Measurements from ENCODE around the gene PRKG2. TPM values are rescaled to one million over a fixed set of nuclear protein-coding genes. Genes with fewer than 3 reads are reported as not detected.

PRKG2 gene
- total and polyA plus RNA-seq, 7 donors, result 0.01 to 0.28 TPM; not detected in 5

DNA sequence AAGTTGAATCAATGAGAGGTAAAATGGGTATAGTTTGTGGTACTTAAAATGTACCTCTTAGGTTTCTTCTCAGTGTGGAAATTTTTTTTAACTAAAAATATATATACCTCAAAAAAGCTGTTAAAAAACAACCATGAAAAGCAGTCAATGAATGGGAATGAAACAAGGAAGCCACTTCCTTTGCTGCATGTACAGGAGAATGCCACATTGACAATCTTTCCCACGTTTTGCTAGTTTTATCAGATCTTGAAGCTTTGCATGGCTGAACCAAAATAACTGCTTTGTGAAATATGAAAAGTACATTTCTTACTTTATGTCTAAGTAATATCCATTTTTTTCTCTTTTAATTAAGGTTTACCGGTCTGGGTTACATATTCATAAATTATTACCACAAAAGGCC, 71.8 kb downstream of the PRKG2 start:
- Histone ChIP-seq H3K4me3 (no peak overlapping the region), H3K4me1 (no peaks in the 10 kb centered on the region), H3K27ac (no peak overlapping the region), H3K27me3 (ENCODE audit: insufficient read depth in 3 of 3, low read length in 2 of 3) (no peaks in the 10 kb centered on the region), H3K9me3 (no peaks in the 10 kb centered on the region), H3K36me3 (ENCODE audit: insufficient read depth in 1 of 2, low read depth in 1 of 2) (no peaks in the 10 kb centered on the region)
- 63 to 74% (median 67%) methylated on average over 2 of the region's 2 CpGs for WGBS, 3 donors
- no peak for TF ChIP-seq CTCF (IDR thresholded peaks at IDR 0.05)
- intact Hi-C loops (cut with DNase I), result no loop called here
- ATAC-seq (no peak), DNase-seq (no peak)

- Histone ChIP-seq H3K36me3 (ENCODE audit: insufficient read depth in 1 of 2, low read depth in 1 of 2) (no peaks in the 10 kb centered on the region), H3K27ac (no peak overlapping the region), H3K9me3 (no peaks in the 10 kb centered on the region), H3K27me3 (ENCODE audit: insufficient read depth in 3 of 3, low read length in 2 of 3) (no peaks in the 10 kb centered on the region), H3K4me1 (no peaks in the 10 kb centered on the region), H3K4me3 (no peak overlapping the region)
- intact Hi-C loops (cut with DNase I), result no loop called here
- ATAC-seq (no peak), DNase-seq (no peak)
- WGBS, 3 donors, result 34 to 38% (median 37%) methylated on average over 7 of the region's 7 CpGs
- no peak for TF ChIP-seq CTCF (IDR thresholded peaks at IDR 0.05)
Measured at GRCh38 chr4:81142744-81143143, 72.3 kb downstream of the PRKG2 start.

GRCh38 chr4:81137894-81138293, 77.1 kb downstream of the PRKG2 start:
- ATAC-seq (no peak), DNase-seq (no peak)
- no peaks in the 10 kb centered on the region for H3K27me3 ChIP-seq (ENCODE audit: insufficient read depth in 3 of 3, low read length in 2 of 3)
- intact Hi-C loops (cut with DNase I), result no loop called here
- H3K36me3 ChIP-seq (ENCODE audit: insufficient read depth in 1 of 2, low read depth in 1 of 2), result no peaks in the 10 kb centered on the region
- no peaks in the 10 kb centered on the region for H3K4me1 ChIP-seq
- H3K27ac ChIP-seq, result no peak overlapping the region
- no peak overlapping the region for H3K4me3 ChIP-seq
- no peaks in the 10 kb centered on the region for H3K9me3 ChIP-seq
- 85 to 95% (median 90%) methylated on average over 4 of the region's 4 CpGs for WGBS, 3 donors
- TF ChIP-seq CTCF (IDR thresholded peaks at IDR 0.05), result no peak

DNA sequence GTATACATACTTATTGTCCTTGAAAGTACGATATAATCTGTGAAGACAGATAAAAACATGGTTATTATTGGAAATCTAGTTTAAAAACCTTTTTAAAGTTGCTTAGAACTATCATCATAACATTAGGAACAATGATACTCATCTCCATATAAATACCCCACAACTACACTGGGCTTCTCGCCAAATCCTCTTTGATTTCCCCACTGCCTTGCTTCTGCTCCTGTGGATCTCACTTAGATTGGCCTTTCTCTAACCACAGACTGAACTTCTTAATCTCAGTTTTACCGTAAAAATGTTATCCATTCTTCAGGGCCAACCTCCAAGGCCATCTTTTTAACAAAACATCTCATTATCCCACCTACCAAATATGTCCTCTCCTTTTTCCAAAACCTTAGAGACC, 77.6 kb downstream of the PRKG2 start:
- intact Hi-C loops (cut with DNase I), result no loop called here
- no peak for TF ChIP-seq CTCF (IDR thresholded peaks at IDR 0.05)
- H3K27ac ChIP-seq, result no peak overlapping the region
- H3K36me3 ChIP-seq (ENCODE audit: insufficient read depth in 1 of 2, low read depth in 1 of 2), result no peaks in the 10 kb centered on the region
- H3K27me3 ChIP-seq (ENCODE audit: insufficient read depth in 3 of 3, low read length in 2 of 3), result no peaks in the 10 kb centered on the region
- H3K9me3 ChIP-seq, result no peaks in the 10 kb centered on the region
- no peaks in the 10 kb centered on the region for H3K4me1 ChIP-seq
- 73 to 83% (median 81%) methylated on average over 3 of the region's 3 CpGs for WGBS, 3 donors
- H3K4me3 ChIP-seq, result no peak overlapping the region
- DNase-seq (no peak), ATAC-seq (no peak)

DNA sequence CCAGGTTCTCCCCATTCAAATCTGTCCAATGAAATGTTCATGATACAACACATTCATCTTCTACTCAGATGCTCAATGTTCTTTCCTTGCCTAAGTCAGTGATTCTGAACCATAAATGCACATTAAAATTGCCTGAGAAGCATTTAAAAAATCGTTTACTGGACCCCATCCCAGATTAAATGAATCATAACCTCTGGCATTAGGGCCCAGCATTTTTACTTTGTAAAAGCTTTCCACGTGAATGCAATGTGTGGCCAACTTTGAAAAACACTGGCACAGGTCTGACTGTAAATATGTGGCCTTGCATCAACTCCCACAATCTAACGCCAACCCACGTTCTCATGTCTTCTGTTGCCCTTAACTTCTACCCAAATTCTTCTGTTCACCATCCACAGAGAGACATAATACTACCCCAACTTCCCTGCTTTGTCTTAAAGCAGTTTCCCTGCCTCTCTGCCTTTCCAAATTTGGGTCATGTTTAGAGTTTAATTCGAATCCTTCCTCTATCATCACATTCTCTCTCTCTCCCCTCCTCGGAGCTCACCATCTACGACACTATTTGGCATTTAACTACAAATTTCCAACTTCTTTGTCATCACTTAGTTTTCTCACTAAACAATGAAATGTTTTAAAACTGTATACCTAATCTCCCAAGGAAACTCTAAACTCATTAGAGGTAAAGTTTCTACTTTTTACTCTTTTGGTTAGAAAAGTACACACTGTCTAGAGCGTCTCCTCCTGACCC, 78.7 kb downstream of the PRKG2 start:
- no peak for TF ChIP-seq CTCF (IDR thresholded peaks at IDR 0.05)
- DNase-seq, result no peak
- 35 to 61% (median 36%) methylated on average over 8 of the region's 8 CpGs for WGBS, 3 donors
- no peak for ATAC-seq
- intact Hi-C loops (cut with DNase I), result no loop called here
- Histone ChIP-seq H3K27ac (no peak overlapping the region), H3K36me3 (ENCODE audit: insufficient read depth in 1 of 2, low read depth in 1 of 2) (no peaks in the 10 kb centered on the region), H3K4me1 (no peaks in the 10 kb centered on the region), H3K9me3 (no peaks in the 10 kb centered on the region), H3K4me3 (no peak overlapping the region), H3K27me3 (ENCODE audit: insufficient read depth in 3 of 3, low read length in 2 of 3) (no peaks in the 10 kb centered on the region)
